DMS153 (cell line): ENCODE results near the gene NOS1AP.

Experiments used
- DNase-seq: peaks from one replicate; lab custom pipeline; 2025; lab: John Stamatoyannopoulos, UW

The NOS1AP gene

GRCh38 chr1:162300057-162300917, 230.8 kb downstream of the NOS1AP start:
- no peak for DNase-seq

DNA sequence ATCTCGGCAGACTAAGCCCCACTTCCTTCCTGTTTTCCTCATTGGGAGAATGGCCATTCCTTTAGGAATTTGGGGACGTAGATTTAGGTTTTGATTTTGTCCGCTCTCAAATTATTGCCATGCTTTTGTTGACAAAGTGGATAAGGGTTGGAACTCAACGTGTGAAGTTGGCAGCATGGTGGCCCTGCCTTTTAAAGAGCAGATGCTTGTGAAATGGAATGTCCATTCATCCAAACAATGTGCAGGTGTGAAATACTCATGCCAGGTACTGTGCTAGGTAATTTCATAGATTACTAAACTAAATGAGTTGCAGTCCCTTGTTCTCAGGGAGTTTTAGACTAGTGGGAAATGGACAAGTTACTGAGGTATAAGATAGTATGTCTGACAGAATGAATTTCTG, 232.2 kb downstream of the NOS1AP start:
- no peak for DNase-seq

DNA sequence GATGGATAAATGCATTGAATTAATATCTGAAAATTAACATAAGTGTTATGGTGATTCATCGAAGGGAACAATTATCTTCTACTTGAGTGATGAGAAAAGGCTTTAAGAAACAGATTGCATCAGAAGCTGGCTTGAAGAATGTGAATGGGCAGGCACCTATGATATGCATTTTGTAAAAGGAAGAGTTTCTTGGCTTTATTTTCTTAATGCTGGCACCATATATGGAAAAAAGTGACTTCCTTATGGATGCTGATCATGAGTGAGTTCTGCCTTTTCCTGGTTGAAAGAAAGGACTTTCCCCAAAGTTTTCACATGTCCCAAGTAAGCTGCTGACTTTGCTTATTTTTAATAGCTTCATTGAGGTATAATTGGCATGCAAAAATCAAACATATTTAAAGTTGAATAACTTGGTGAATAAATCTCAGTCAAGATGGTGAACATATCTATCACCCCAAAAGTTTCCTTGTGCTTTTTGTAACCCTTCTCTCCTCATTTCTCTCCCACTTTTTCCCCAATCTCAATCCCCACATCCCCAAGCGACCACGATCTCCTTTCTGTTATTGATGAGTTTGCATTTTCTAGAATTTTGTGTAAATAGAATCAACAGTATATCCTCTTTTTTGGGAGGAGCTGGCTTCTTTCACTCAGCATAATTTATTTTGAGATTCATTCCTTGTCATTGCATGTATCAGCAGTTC, 233.0 kb downstream of the NOS1AP start:
- no peak for DNase-seq

- no peak for DNase-seq
Observed at GRCh38 chr1:162303004-162303344, 233.5 kb downstream of the NOS1AP start.

GRCh38 chr1:162304736-162305135, 235.2 kb downstream of the NOS1AP start:
- no peak for DNase-seq

- DNase-seq: no peak
Observed at GRCh38 chr1:162305969-162306368, 236.5 kb downstream of the NOS1AP start.

- DNase-seq: no peak
Observed at GRCh38 chr1:162310337-162310736, 240.8 kb downstream of the NOS1AP start.

DNA sequence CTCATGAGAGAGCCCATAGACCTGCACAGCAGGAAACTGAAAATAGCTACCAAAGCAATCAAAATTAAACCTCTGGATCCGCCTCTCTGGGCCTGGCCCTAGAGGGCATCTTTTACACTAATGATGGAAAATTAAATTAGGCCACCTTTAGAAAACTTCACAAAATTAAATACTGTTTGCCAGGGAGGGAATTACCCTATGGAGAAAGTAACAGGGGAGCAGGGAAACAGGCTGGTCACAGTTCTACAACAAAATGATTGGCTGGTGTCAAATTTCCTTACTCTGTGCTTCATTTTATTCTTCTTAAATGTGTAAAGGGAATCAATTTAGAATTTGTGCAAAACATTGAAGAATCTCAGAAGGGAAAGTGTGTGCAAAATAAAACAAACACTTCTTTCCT, 244.7 kb downstream of the NOS1AP start:
- DNase-seq: no peak

GRCh38 chr1:162315673-162316072, 246.2 kb downstream of the NOS1AP start:
- no peak for DNase-seq

DNA sequence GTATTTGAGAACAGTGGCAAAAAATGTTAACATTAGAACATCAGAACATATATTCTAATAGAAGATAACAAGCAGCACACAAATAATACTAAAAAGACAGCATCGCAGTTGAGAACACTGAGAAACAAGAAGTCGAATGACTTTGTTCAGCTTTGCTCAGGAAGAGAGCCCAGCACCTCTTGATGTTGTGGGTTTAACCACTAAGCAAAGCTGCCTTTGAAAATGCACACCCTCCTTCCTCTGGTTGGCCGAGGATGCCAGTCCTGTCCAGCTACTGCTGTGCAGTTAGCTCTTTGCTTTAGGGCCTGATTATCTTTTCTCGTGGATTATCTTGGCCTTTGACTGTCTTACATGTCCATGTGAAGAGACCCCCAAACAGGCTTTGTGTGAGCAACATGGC, 246.7 kb downstream of the NOS1AP start:
- DNase-seq: no peak

DNA sequence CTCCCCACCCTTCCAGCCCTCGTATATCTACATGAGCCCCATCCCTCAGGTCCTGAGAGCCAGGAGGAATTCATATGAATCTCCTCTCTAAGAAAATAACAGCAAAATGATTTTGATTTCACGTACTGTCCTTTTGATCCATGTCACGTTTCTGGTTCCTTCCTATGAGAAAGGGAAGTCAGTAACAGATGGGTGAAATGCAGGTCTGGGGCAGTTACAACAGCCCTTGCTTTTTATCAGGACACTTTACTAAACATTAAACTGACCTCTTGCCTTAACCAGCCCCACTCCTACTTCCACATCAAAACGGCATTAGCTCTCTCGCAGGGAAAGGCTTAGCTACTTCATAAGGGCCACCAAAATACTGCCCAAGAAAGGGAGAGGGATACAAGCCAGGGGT, 248.1 kb downstream of the NOS1AP start:
- no peak for DNase-seq

DNA sequence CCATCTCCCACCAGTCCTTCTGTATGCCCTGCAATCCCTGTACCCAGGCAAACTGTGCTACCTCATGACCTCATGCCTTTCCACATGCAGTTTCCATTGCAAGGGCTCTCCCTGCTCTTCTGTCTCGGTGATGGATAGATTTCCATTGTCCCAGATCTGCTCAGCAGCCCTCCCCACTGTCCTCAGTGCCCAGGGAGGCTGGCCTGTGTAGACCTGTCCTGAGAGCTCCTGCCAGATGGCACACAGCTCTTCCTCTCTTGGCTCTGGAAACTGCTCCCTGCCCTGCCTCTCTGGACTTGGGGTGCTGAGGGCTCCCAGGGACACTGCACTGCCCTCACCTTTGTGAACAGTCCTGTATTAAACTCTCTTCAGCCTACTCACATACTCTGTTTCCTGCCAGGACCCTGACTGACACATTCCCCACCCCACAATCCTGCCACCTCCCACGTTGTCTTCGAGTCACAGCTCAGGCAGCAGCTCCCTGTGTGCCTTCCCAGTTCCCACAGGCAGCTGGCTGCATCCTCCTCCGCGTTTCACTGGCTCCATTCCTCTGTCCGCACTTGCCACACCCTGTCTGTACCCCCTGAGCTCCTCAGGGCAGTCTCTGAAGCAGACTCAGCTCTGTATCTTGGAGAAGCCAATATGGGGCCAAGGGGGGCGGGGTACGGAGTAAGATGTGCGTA, 250.1 kb downstream of the NOS1AP start:
- DNase-seq: no peak

DNA sequence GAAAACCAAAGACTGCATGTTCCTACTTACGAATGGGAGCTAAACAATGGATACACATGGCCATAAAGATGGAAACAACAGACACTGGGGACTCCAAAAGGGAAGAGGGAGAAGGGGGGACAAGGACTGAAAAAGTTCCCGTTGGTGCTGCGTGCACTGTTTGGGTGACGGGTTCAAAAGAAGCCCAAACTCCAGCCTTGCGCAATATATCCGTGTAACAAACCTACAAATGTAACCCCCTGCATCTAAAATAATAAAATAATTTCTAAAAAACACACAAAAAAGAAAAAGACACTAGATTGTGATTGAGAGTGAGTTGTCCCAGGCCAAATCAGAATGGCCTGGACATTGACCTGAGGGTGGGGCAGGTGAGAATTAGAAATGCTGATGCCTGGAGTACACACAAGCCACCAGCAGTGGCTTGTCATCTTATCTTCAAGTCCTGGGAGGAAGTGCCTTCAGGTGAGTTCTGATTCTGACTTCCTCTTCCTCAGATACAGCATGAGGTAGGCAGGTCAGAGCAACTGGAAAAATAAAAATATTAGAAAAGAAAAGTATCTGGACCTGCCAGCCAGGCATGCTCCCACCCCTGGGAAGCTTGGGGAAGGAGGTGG, 252.4 kb downstream of the NOS1AP start:
- DNase-seq: no peak

DNA sequence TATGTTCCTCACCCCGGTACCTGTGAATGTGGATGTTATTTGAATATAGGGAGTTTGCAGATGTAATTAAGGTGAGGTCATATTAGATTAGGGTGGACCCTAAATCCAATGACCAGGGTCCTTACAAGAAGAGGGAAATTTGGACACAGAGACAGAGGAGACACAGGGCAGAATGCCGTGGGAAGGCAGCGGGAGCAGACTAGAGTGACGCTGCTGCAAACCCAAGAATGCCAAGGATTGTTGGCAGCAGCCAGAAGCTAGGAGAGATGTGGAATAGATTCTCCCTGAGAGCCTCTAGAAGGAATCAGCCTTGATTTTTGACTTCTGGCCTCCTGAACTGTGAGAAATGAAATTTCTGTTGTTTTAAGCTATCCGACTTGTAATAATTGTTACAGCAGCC, 253.5 kb downstream of the NOS1AP start:
- no peak for DNase-seq

DNA sequence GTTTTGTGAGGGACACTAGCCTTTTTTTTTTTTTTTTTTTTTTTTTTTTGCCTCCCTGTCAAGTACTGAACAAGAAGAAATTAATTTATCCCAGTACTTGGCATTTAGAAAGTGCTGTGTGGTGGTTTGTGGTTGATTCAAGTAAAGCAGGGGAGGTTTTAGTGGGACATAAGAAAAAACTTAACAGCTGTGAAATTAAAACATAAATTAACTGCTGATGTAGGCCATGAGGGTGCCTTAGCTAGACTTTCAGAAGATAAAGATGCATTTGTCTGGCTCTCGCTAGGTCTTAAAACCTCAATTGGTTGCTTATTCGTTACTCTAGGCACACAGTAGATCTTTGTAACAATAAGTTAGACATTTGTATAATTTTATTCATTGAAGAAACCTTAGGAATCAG, 254.9 kb downstream of the NOS1AP start:
- no peak for DNase-seq

GRCh38 chr1:162326559-162326958, 257.1 kb downstream of the NOS1AP start:
- no peak for DNase-seq

GRCh38 chr1:162327144-162327787, 257.8 kb downstream of the NOS1AP start:
- DNase-seq: no peak

GRCh38 chr1:162327788-162328165, 258.3 kb downstream of the NOS1AP start:
- no peak for DNase-seq

GRCh38 chr1:162328512-162328911, 259.0 kb downstream of the NOS1AP start:
- DNase-seq: peak; percentile 90

DNA sequence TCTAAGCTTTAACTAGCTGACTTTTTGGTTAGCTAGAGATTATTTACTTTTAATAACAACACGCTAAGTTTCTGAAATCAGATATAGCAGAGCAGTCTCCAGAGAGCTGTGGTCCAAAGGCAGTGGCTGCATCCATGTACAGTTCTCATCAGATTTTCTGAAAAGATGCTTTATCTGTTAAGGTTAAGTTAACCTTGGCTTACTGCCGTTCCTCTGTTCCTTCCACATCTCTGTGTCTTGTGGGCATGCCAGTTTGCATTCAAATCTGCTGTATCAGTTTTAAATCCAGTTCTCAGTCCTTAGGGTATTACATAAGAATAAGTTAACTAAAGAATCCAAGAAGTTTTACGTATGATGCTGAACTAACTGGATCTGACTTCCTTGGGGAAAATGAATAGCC, 260.3 kb downstream of the NOS1AP start:
- no peak for DNase-seq

DNA sequence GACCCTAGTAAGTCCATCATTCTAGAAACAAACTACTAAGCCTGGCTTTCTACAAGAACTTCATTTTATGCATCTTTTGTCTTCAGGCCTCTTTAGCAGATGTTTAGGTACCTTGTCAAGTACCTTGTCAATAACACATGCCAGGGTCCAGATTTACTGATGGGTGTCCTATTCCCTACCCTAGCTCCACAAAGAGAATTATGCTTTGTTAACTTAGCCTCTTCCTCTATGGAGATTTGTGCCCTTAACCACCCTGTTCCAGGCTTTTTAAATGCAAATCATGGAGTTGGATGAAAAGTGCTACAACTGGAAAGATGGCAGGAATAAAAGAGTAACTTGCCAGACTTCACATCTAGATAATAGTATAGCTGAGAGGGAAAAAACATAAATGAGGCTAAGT, 264.5 kb downstream of the NOS1AP start:
- DNase-seq: no peak

GRCh38 chr1:162335126-162335525, 265.6 kb downstream of the NOS1AP start:
- no peak for DNase-seq
